GM18951 (cell line): ENCODE data around the gene GGA2.

Experiments used
- POLR2A ChIP-seq: IDR thresholded peaks from 4 replicates; pipeline ENCODE4 v1.6.1; 2011; ENCODE audit warnings: mild to moderate bottlenecking; ENCODE audit not compliant: insufficient read length, insufficient read depth; ENCODE audit errors: extremely low read depth
- in situ Hi-C: fragments of 300-500 bp; cut with MboI; formaldehyde crosslinking; loops from one replicate; pipeline ENCODE4 v1.12.0; 2022; ENCODE audit warnings: low sequenced_read_pairs, mixed read lengths, inconsistent platforms; ENCODE audit not compliant: unreplicated experiment

The GGA2 gene

GRCh38 chr16:23423496-23424049 lies 86.7 kb downstream of the GGA2 start:
- TF ChIP-seq POLR2A: no peak
- in situ Hi-C loops: no loop called here

- in situ Hi-C loops: no loop called here
- no peak for TF ChIP-seq POLR2A
These were observed 90.3 kb downstream of the GGA2 start for GRCh38 chr16:23420011-23420410.

DNA sequence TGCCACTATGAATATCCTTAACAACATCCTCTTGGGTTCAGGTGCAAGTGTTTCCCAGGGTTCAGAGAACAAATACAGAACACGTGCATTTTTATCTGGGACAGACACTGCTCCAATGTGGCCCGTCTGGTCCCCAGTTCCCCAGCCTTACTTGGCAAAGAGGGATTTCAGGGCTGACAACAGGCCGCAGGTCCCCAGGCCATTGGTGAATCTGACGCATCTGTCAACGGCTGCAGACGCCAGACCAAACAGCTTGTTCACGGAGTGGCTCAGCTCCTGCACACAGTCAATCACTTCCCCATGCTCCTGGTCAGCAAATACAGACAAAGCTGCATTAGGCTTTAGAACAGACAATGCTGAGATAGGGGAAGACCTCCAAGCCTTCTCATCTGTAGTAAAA lies 93.5 kb downstream of the GGA2 start:
- in situ Hi-C loops: loop anchor here (10.0 kb wide), 1 partner anchor 82 kb away; no protein-coding TSS in a partner anchor

DNA sequence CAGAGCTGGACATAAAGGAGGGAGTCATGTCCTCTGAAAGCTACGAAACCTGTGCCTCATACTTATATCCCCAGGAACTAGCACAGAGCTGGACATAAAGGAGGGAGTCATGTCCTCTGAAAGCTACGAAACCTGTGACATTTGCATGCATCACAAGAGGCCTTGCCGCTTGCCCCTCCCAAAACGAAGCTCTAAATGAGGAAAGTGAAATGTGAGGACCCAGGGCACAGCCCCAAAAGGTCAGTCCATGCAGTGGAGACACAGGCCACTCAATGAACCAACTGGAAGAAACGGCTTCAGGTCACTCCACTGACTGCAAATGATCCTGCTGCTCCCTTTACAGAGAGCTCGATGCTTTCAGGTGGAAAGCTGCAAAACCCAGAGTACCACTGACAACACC lies 95.6 kb downstream of the GGA2 start:
- in situ Hi-C loops: loop anchor here (10.0 kb wide), 1 partner anchor 80 kb away; no protein-coding TSS in a partner anchor
- TF ChIP-seq POLR2A: no peak

More for the DNA sequence above, 93.5 kb downstream of the GGA2 start:
- TF ChIP-seq POLR2A: no peak
